Loucy (cell line): ENCODE measurements around the gene CASP6.

ENCODE experiments used
- CTCF ChIP-seq: fragments of 200-600 bp; sonication (generic); conservative IDR thresholded peaks from 2 replicates; pipeline ENCODE4 v1.5.1; 2014; ENCODE audit warnings: mild to moderate bottlenecking, antibody characterized with exemption, low read length
- EZH2phosphoT487 ChIP-seq: fragments of 200-600 bp; IDR thresholded peaks from 2 replicates; pipeline ENCODE4 v1.6.1; 2018; ENCODE audit warnings: antibody characterized with exemption, mild to moderate bottlenecking, moderate library complexity, borderline replicate concordance

- no peak for TF ChIP-seq EZH2phosphoT487
- no peak for TF ChIP-seq CTCF
Measured at GRCh38 chr4:109703664-109704361, 568 bp upstream of the CASP6 start.
